Neural progenitor cell (in vitro differentiated cells): ENCODE results near the gene ABHD11. TPM values are rescaled to one million over a fixed set of nuclear protein-coding genes. Genes with fewer than 3 reads are reported as not detected.

ENCODE experiments used
- DNase-seq: peaks from one replicate; pipeline ENCODE4 v3.0.0-alpha.2; 2016; ENCODE audit warnings: low spot score
- H2AFZ ChIP-seq: fragments of 200-600 bp; sonication (generic); replicated peaks from 2 replicates; pipeline ENCODE4 v1.6.1; 2016; ENCODE audit warnings: antibody characterized with exemption
- H3F3A ChIP-seq: fragments of 200-600 bp; sonication (generic); 2 replicates; pipeline ENCODE4 v1.6.1; 2016; ENCODE audit warnings: antibody characterized with exemption, low read depth
- H3K27ac ChIP-seq: fragments of 200-600 bp; sonication (generic); 2 replicates; pipeline ENCODE4 v1.5.1; 2016; ENCODE audit warnings: mild to moderate bottlenecking
- H3K27me3 ChIP-seq: fragments of 200-600 bp; sonication (generic); 2 replicates; pipeline ENCODE4 v1.6.1; 2016; ENCODE audit warnings: mild to moderate bottlenecking, moderate library complexity
- H3K36me3 ChIP-seq: fragments of 200-600 bp; sonication (generic); 2 replicates; pipeline ENCODE4 v1.5.1; 2016
- H3K4me1 ChIP-seq: fragments of 200-600 bp; sonication (generic); 2 replicates; pipeline ENCODE4 v1.6.1; 2016; ENCODE audit warnings: mixed run types
- H3K4me2 ChIP-seq: fragments of 200-600 bp; sonication (generic); 2 replicates; pipeline ENCODE4 v1.6.1; 2016
- H3K4me3 ChIP-seq: fragments of 200-600 bp; sonication (generic); 2 replicates; pipeline ENCODE4 v1.5.1; 2016
- H3K79me2 ChIP-seq: fragments of 200-600 bp; sonication (generic); 2 replicates; pipeline ENCODE4 v1.6.1; 2016; ENCODE audit warnings: low read depth
- H3K9ac ChIP-seq: fragments of 200-600 bp; sonication (generic); 2 replicates; pipeline ENCODE4 v1.6.1; 2016
- H3K9me3 ChIP-seq: fragments of 200-600 bp; sonication (generic); 2 replicates; pipeline ENCODE4 v1.5.1; 2016; ENCODE audit warnings: low read depth
- H4K20me1 ChIP-seq: fragments of 200-600 bp; sonication (generic); 2 replicates; pipeline ENCODE4 v1.6.1; 2016; ENCODE audit warnings: low read depth
- H3K27ac Mint-ChIP-seq: 3 replicates; pipeline ENCODE4 v1.8.0; 2021; ENCODE audit warnings: mixed read lengths
- H3K27me3 Mint-ChIP-seq: 2 replicates; pipeline ENCODE4 v1.8.0; 2022; ENCODE audit warnings: low read depth, mild to moderate bottlenecking, inconsistent platforms, moderate library complexity, mixed read lengths; ENCODE audit not compliant: insufficient read depth
- H3K36me3 Mint-ChIP-seq: 3 replicates; pipeline ENCODE4 v1.8.0; 2021; ENCODE audit warnings: mixed read lengths
- H3K4me1 Mint-ChIP-seq: 3 replicates; pipeline ENCODE4 v1.8.0; 2021; ENCODE audit warnings: mixed read lengths
- H3K4me3 Mint-ChIP-seq: 3 replicates; pipeline ENCODE4 v1.8.0; 2021; ENCODE audit warnings: mild to moderate bottlenecking, moderate library complexity, mixed read lengths
- H3K9me3 Mint-ChIP-seq: 3 replicates; pipeline ENCODE4 v1.8.0; 2020; ENCODE audit warnings: mixed read lengths
- CTCF ChIP-seq: fragments of 200-600 bp; sonication (generic); IDR thresholded peaks from 2 replicates; pipeline ENCODE4 v1.5.1; 2017; ENCODE audit warnings: antibody characterized with exemption, mild to moderate bottlenecking
- EZH2 ChIP-seq: fragments of 200-600 bp; sonication (generic); IDR thresholded peaks from 2 replicates; pipeline ENCODE4 v1.6.1; 2017; ENCODE audit warnings: antibody characterized with exemption, mild to moderate bottlenecking, moderate library complexity
- EZH2phosphoT487 ChIP-seq: fragments of 200-600 bp; sonication (generic); IDR thresholded peaks from 2 replicates; pipeline ENCODE4 v1.6.1; 2017; ENCODE audit warnings: antibody characterized with exemption
- total RNA-seq: library from RNA; depleted of rRNA; stranded (reverse); fragments of >200 nt; gene quantifications from 2 replicates; pipeline ENCODE4 v1.2.3, GENCODE V29; 2015; ENCODE audit warnings: low replicate concordance

The ABHD11 gene
- total RNA-seq, 1 donor from 2014 or later: 9.3 TPM

DNA sequence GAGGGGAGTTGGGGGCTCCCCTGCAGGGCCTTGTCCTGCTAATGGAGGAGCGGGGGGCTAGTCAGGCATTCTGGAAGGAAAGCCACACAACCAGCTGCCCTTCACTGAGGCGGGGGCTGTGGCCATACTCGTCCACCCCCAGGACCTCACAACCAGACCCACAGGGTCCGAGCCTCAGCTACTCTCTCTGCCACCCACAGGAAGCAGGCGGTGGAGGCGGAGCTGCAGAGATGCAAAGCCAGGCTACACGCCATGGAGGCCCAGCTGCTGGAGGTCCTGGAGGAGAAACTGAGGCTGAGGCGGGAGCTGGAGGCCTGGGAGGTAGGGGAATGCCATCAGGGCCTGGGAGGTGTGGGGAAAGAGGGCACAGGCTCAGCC, 3.1 kb downstream of the ABHD11 start:
- no peaks in the 10 kb centered on the region for H3K36me3 ChIP-seq
- peaks cover 7% of the 10 kb centered on the region for H4K20me1 ChIP-seq
- TF ChIP-seq EZH2: no peak
- TF ChIP-seq CTCF: no peak
- TF ChIP-seq EZH2phosphoT487: no peak
- H3K9ac ChIP-seq: no peak overlapping the region
- H3K27ac ChIP-seq: no peak overlapping the region
- H3K4me1 ChIP-seq: peaks cover 3% of the 10 kb centered on the region
- Mint-ChIP-seq H3K27me3 (peaks cover 11% of the 10 kb centered on the region), H3K9me3 (no peaks in the 10 kb centered on the region), H3K36me3 (peaks cover 3% of the 10 kb centered on the region), H3K4me3 (no peak overlapping the region), H3K27ac (no peak overlapping the region), H3K4me1 (peaks cover 18% of the 10 kb centered on the region)
- H3K9me3 ChIP-seq: no peaks in the 10 kb centered on the region
- H3K4me3 ChIP-seq: no peak overlapping the region
- peaks cover 16% of the 10 kb centered on the region for H3F3A ChIP-seq
- H3K27me3 ChIP-seq: no peaks in the 10 kb centered on the region
- no peak overlapping the region for H2AFZ ChIP-seq
- H3K79me2 ChIP-seq: peaks cover 5% of the 10 kb centered on the region
- no peak overlapping the region for H3K4me2 ChIP-seq
- DNase-seq: no peak

GRCh38 chr7:73734619-73735527, 3.7 kb downstream of the ABHD11 start:
- Mint-ChIP-seq H3K27ac (no peak overlapping the region), H3K4me1 (peaks cover 20% of the 10 kb centered on the region), H3K27me3 (peaks cover 11% of the 10 kb centered on the region), H3K9me3 (no peaks in the 10 kb centered on the region), H3K36me3 (peaks cover 3% of the 10 kb centered on the region), H3K4me3 (peak overlapping the region; percentile 21)
- Histone ChIP-seq H3K4me3 (no peak overlapping the region), H2AFZ (no peak overlapping the region), H4K20me1 (peaks cover 7% of the 10 kb centered on the region), H3K27ac (no peak overlapping the region), H3K9ac (no peak overlapping the region), H3K4me2 (no peak overlapping the region), H3K4me1 (no peaks in the 10 kb centered on the region), H3K27me3 (no peaks in the 10 kb centered on the region), H3F3A (peaks cover 13% of the 10 kb centered on the region), H3K79me2 (peaks cover 5% of the 10 kb centered on the region), H3K36me3 (no peaks in the 10 kb centered on the region), H3K9me3 (no peaks in the 10 kb centered on the region)
- TF ChIP-seq CTCF (peak; percentile 86), EZH2 (no peak)
- peak; percentile 90 for DNase-seq

- Histone ChIP-seq H3K27me3 (no peaks in the 10 kb centered on the region), H2AFZ (no peak overlapping the region), H4K20me1 (peaks cover 2% of the 10 kb centered on the region), H3F3A (peaks cover 8% of the 10 kb centered on the region), H3K4me3 (no peak overlapping the region), H3K9ac (no peak overlapping the region), H3K79me2 (no peaks in the 10 kb centered on the region), H3K4me1 (no peaks in the 10 kb centered on the region), H3K36me3 (no peaks in the 10 kb centered on the region), H3K9me3 (no peaks in the 10 kb centered on the region), H3K27ac (no peak overlapping the region), H3K4me2 (no peak overlapping the region)
- Mint-ChIP-seq H3K4me3 (no peak overlapping the region), H3K4me1 (peaks cover 14% of the 10 kb centered on the region), H3K9me3 (no peaks in the 10 kb centered on the region), H3K27me3 (peaks cover 9% of the 10 kb centered on the region), H3K36me3 (peaks cover 3% of the 10 kb centered on the region), H3K27ac (no peak overlapping the region)
- TF ChIP-seq EZH2phosphoT487 (no peak), EZH2 (no peak), CTCF (no peak)
- DNase-seq: no peak
Measured at GRCh38 chr7:73732397-73732796, 6.2 kb downstream of the ABHD11 start.
